Mucosa of gallbladder (tissue), 1 donor: ENCODE results near the gene SLITRK2. TPM values are rescaled to one million over a fixed set of nuclear protein-coding genes. Genes with fewer than 3 reads are reported as not detected.

Source experiments
- DNase-seq: peaks from one replicate; pipeline ENCODE4 v3.0.0-alpha.2; 2020; ENCODE audit warnings: low spot score
- total RNA-seq: library from RNA; stranded (reverse); gene quantifications from one replicate; pipeline ENCODE4 v1.2.1, GENCODE V29; 2021
- donor health status: DM: no; HTN: no; CAD: no.

Gene SLITRK2, protein sequence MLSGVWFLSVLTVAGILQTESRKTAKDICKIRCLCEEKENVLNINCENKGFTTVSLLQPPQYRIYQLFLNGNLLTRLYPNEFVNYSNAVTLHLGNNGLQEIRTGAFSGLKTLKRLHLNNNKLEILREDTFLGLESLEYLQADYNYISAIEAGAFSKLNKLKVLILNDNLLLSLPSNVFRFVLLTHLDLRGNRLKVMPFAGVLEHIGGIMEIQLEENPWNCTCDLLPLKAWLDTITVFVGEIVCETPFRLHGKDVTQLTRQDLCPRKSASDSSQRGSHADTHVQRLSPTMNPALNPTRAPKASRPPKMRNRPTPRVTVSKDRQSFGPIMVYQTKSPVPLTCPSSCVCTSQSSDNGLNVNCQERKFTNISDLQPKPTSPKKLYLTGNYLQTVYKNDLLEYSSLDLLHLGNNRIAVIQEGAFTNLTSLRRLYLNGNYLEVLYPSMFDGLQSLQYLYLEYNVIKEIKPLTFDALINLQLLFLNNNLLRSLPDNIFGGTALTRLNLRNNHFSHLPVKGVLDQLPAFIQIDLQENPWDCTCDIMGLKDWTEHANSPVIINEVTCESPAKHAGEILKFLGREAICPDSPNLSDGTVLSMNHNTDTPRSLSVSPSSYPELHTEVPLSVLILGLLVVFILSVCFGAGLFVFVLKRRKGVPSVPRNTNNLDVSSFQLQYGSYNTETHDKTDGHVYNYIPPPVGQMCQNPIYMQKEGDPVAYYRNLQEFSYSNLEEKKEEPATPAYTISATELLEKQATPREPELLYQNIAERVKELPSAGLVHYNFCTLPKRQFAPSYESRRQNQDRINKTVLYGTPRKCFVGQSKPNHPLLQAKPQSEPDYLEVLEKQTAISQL
- 0.14 TPM for total RNA-seq

DNA sequence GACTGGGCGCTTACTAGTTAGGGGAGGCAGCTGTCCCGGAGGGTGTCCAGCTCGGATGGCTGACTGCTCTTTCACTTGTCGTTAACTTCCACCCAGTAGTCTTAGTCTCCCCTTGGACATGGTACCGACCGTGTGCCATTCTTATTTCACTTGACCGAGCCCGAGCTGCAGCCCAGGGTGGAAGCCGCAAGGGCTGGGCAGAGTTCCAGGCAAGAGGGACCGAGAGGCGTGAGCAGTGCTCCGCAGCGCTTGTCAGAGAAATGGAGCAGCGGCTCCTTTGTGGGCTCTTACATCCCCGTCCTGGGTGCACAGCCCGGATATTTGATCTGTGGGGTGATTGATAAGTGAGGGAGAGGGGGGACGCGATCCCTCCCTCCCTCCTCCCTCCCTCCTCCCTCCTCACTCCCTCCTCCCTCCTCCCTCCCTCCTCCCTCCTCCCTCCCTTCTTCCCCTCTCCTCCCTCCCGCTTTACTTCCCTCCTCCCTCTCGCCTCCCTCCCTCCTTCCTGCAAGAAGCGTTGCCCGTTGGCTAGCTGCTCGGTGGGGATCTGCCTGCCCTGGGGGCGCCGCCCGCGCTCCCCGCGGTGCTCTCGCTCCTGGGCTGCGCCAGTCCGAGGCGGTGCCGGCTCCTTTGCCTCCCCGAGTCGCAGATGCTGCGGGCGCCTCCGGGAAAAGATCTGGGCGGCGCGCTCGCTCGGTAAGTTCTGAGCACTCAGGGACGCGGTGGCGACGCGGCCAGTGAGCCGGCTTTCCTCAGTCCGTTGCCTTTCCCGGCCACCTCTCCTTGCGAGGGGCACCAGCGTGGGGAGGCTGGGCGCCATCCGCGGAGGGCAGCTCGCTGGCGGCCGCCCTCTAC is at the start of gene SLITRK2:
TSS of gene SLITRK2 (plus strand) at position 499 of the 855 bp plus-strand sequence. CDS start 4,597 bp downstream, outside the sequence.
- no peak for DNase-seq

DNA sequence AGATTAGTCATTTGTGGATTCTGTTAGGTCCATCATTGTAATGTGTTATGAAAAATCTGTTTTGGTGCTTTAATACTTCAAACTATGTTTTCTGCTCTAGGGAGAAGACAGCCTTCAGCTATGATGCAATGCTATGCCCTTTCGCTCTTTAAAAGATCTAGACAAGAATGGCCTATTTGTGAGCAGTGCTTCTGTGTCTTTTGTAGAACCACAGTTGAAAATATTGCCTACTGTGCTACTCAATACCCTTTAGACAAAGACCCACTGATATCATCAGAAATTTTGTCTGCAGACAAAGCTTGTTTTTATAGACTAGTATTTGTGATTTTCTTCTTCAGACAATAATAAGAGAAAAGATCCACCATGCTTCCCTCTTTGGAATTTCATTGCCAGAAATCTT is 44.6 kb upstream of the SLITRK2 start:
- DNase-seq, result no peak

DNA sequence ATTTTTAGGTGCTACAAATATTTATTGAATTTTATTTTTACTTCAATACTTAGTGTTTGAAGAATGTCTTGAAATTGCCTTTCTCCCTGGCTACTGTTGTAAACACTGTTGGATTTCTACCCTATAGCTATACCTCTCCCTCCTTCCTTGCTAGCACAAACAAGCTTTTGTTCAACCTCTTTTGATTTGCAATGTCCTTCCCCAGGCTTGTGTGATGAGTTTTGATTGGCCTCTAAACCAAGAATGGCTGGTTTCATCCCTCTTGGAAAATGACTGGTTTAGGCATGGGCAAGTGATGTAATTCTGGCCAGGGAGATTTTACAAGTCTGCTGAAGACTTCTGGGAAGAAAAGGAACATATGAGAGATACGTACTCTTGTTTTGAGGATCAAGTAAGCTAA is 25.3 kb upstream of the SLITRK2 start:
- no peak for DNase-seq

DNA sequence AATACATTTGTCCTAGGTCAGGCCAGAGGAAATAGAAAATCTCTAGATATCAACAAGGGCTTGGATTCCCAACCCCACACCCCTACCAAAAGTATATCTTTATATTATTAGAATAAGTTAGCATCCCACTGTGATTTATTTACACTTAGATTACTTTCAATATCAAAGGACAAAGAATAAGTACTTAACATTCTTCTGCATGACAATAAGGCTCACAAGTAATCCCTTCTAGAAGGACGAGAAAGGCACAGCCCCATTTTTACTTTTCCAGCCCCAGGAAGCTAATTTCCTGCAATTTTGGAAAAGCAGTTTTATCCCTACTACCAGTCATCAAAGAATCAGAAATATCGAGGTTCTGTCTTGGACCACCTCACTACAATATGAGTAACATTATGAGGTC is 14.1 kb upstream of the SLITRK2 start:
- DNase-seq, result no peak

DNA sequence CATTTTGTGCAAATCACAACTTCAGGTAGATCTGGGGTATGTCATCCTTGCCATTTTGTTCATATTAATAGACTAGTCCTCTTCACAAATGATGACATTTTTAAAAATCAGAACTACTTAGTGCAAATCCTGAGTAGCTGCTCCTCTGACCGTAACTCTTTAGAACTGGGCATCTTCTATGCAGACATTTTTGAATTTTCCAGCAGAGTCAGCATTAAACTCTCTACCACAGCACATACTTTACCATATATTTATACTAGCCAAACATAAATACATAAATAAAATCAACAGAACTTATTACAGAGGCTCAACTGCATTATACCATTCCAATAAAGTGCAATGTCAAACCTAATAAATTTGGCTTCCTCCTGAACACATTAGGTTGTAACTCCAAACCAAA is 4.5 kb upstream of the SLITRK2 start:
- DNase-seq, result no peak

DNA sequence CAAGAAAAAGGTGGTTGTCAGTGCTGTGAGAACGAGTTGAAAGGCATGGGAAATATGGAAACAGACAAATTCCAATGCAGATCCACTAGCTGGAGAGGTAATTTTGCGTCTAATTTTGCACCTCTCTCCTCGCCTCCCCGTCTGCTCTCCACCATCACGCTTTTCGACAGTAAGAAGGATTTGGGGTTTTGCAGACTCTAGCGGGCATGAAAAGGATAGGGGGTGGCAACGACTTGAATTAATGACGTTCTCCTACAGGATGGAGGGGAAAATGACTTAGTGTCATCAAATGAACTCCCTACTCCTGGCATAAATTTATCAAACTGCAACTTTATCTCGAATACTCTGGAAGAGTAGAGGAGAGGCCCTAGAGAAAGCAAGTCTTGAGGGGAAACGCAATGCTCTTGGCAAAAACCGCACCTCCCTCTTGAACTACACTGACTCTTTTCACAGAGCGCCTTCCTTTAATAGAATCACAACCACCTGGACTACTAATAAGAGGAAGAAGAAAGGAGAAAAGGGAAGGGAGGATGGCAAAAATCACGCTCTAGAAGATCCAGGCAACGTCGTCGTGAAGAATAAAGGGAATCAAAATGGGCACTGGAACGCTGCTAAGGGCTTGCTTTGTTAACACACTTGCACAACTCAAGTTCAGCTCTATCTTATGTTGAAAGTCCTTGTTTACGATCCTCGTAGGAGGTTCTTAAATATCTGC is 871 bp upstream of the SLITRK2 start:
- no peak for DNase-seq

DNA sequence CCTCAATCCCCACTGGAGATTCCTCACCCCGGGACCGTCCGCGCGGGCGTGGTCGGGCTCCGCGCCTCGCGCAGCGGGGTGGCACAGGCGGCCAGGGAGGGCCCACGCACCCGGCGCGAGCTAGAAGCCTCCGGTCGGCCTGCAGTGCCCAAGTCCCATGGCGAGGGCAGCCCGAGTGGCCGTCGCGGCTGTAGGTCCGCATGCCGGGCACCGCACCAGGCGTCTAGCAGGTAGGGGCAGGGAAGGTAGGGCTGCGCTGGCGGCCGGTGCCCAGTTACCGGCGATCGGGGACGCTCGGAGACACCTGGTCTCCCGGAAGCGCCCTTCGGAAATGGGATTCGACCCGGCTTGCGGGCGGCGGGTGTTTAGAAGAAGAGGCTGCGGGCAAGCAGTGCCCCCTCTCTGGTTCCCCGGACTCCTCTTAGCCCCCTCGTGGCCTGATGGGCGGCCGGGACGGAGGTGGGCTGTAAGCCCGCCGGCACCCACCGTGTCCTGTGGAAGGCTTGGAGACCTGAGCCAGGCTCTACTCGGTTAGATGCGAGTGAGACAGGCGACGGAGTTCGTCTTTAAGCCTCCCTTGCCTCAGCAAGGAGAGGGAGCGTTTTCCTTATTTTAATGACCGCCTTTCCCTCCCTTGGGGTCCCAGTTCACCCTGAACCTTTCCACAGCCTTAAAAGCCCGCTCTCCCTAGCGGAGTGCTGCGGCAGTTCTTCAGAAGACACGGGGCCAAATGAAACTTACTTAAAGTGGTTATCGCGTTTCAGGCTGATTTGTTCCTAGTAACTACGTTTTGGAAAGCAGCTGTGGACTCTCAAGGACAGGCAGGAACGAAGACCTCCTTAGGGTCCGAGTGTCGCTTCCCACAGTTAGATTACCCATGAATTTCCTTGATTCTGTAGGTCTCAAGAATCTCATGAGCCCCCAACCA is 821 bp downstream of the SLITRK2 start:
- DNase-seq, result no peak

DNA sequence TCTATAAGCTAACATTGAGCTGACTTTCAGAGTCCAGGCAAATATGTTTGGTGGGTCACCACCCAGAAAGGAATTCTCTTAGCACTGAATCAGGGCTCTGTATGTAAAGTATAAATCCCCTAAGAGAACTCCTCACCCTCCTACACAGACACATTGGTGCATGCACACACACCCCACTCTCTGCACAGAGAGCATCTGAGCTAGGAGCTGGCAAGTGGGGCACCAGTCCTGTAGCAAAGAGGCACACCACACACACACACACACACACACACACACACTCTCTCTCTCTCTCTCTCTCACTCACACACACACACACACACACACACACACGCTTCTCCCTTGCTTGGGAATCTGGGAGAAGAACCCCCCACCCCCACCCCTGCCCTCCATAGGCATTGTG is 3.2 kb downstream of the SLITRK2 start:
- no peak for DNase-seq

DNA sequence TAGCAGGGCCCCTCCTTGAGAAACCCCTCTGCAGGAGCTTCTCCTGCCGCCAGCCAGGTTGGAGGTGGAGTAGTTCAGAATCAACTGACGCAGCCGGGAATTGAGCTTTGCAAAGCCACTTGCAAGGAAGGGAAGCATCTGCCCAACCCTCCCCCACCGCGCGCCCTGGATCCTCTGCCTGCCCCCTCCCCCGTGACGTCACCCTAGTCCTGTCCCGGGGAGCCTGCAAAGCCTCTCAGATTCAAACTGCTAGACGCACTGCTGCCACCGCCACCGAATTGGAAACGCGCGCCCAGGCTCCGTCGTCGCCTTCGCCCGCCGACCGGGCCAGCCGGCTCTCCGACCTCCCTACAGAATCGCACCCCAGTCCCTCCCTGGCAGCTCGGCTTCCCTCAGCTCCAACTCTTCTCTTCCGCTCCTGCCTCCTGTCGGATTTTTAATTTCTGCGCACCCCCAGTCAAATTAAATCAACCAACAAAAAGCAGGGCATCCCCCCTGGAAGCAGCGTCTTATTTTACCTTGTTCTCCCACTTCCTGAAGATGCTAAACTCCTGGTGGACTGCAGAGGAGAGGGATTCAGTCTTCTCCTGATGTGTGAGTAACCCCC is 3.8 kb downstream of the SLITRK2 start:
- no peak for DNase-seq

DNA sequence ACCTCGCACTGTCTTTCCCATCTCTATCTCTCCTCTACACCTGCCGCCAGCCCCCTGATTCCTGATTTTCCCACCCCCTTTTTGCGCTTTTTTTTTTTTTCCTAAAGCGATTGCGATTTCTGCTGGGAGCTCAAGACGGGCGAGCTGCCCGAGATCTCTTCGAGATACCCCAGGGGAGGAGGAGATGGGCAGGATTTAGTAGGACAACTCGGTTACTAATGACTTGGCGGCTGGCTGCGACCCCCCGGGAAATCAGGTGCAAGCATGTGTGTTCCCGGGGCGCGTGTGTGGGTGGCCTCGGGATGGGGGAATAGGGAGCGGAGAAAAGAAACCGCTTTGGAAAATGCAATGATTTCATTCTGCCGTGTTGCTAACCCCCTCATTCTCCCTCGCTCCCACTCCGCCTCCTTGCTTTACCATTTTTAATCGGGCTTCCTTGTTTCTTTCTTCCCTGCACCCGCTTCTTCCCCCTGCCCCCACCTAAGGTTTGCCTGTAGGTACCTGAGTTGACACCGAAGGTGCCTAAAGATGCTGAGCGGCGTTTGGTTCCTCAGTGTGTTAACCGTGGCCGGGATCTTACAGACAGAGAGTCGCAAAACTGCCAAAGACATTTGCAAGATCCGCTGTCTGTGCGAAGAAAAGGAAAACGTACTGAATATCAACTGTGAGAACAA is 4.4 kb downstream of the SLITRK2 start:
- no peak for DNase-seq

DNA sequence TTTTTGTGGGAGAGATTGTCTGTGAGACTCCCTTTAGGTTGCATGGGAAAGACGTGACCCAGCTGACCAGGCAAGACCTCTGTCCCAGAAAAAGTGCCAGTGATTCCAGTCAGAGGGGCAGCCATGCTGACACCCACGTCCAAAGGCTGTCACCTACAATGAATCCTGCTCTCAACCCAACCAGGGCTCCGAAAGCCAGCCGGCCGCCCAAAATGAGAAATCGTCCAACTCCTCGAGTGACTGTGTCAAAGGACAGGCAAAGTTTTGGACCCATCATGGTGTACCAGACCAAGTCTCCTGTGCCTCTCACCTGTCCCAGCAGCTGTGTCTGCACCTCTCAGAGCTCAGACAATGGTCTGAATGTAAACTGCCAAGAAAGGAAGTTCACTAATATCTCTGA is 5.5 kb downstream of the SLITRK2 start:
- no peak for DNase-seq

DNA sequence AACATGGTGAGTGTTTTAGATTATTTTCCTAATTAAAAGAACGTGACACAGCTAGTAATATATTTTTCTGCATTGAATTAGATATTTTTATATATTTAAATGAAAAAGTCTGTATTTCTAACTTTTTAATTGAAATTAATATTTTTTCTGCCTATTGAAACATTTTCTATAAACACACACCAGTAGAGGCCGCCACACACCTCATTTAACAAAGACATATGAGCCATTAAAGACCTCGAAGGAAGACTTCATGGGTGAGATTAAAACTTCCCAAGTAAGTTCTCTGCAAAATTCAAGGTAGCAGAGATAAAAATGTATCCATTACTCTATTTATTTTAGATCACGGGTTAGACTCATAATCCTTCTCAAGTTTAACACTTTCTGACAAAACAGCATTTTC is 8.3 kb downstream of the SLITRK2 start:
- no peak for DNase-seq

DNA sequence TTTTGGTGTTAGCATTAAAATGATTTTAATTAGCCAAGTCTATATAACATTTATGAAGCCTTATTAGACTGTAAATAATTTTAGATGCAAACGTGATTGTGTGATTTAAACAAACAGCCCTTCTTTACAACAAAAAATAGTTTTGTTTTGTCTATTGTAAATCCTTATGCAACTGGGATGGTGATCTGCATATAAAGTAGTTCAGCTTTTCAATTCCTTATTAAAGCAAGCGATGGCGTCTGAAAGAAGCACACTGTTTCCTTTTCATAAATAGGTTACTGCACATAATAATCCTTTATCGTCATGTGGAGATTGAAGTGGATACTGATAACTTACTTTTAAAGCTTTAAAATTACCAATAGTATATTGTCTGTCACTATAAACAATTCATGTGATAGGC is 8.8 kb downstream of the SLITRK2 start:
- DNase-seq, result no peak

DNA sequence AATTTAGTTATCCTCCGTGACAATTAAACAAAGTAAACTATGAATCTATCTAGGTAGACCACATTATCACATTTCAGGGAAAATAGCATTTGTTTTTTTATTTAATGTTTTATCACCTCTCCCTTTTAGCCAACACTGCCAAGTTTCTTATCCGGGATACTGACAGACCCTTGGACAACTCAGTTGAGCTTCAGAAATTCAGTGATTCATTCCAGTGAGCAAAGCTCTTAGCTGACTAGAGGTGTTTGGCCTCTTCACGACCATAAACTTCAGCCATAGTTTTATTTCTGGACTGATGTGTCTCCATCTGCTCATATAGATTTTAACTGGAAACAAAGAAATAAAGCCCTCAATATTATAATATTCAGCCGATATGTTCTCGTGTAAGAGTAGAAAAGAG is 15.2 kb downstream of the SLITRK2 start:
- DNase-seq, result no peak

DNA sequence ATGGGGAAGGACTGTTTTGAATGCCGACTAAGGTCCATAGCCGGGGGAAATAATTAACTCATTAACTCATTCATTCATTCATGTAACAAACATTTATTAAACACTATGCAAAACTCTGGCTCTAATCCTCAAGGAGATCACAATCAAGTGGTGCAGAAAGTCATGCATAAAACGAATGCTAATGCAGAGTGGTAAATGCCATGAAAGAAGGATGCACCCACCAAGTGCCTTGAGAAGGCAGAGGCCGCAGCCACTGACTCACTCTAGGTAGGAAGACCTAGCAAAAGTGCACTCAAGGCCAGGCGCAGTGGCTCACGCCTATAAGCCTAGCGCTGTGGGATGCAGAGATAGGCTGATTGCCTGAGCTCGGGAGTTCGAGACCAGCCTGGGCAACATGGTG is 22.9 kb downstream of the SLITRK2 start:
- no peak for DNase-seq

DNA sequence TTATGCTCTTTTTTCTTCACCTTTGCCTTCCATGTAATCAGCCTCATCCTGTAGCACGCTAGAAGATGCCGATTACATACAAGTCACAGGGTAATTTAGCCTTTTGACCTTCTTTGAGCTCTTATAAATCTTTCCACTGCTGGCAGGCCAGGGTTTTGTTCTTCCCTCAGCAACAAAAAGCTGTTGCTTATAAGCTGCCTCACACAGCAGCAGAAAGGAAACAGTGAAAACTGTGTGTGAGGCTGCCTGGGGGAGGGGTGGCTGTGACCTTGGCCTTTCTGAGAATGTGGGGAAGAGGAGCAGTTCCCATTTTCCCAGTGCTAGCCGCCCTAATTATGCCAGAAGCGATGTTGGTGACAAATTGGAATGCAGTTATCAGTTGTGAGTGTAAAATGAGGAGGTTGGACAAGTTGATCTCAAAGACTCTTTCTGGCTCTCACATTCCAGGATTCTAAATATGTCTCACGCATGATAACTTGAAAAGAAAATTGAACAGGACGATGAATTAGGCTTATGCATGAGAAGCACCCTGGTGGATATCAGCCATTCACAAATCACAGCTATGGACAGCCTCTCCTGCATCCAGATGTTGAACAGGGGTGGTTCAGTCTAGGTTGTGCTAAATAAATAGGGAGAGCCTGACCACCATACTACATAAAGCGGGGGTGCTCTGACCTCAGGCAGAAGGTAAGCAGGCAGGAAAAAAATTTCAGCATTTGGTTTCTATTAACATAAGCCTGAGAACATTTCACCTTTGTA is 25.7 kb downstream of the SLITRK2 start:
- no peak for DNase-seq

DNA sequence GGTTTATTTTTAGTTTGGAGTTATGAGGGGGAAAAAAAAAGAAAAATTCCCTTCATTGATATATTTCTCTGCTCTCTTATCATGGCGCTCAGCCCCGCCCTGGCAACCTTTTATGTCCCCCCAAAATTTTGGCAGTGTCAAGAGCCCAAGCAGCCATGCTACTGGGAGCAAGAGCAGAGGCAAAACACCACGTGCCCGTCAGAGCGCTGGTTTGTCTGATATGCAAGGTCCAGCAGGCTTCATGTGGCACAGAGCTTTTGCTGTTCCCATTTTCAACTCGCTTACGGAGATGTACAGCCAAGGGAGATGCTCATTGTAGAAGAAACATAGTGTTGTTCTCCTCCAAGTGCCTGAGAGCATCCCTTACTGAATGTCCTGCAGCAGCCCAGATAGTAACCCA is 27.3 kb downstream of the SLITRK2 start:
- DNase-seq, result no peak

DNA sequence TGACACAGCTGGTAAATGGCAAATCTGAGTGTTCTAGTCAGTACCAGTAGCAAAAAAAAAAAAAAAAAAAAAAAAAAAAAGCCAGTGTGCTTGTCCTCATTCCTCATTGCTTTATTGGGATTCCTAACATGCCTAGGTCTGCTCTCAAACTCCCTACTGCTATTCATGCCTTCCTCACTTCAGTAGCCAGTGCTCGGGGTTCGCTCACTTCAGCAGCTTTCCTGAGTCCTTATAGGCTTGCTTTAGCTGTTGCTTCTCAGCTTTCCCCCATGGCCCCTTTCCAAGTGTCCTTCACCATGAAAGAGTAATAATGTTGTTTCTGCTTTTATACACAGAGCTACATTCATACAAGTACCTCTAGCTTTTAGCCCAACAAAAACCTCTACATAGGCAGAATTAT is 30.8 kb downstream of the SLITRK2 start:
- DNase-seq, result no peak

DNA sequence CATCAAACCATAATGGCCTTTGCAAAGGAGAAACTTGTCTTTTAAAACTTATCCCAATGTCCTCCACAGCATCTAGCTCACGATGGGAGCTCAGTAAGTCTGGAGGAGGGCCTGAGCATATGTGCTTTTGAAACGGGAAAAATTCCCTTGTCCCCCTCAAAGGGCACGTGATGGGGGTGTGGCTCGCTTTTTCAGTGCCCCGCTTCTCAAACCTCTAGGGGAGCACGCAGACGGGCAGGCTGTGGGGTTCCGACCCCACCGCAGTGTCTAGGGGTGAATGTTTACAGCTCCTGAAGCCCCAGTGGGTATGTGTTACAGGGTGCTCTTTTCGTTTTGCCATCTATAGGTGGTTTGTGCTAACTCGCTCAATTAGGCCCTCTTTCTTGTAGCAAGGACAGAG is 31.2 kb downstream of the SLITRK2 start:
- DNase-seq, result no peak
